Endothelial cell (in vitro differentiated cells): Measurements from ENCODE around the gene DUSP5. TPM values are rescaled to one million over a fixed set of nuclear protein-coding genes. Genes with fewer than 3 reads are reported as not detected.

Experiments used
- DNase-seq: peaks from one replicate; pipeline ENCODE4 v3.0.0; 2021; ENCODE audit warnings: low spot score
- H3K27ac Mint-ChIP-seq: one replicate; pipeline ENCODE4 v1.8.0; 2021; ENCODE audit warnings: mixed read lengths, inconsistent platforms; ENCODE audit not compliant: unreplicated experiment
- H3K27me3 Mint-ChIP-seq: one replicate; pipeline ENCODE4 v1.8.0; 2021; ENCODE audit warnings: mild to moderate bottlenecking, moderate library complexity, mixed read lengths, inconsistent platforms; ENCODE audit not compliant: unreplicated experiment
- H3K36me3 Mint-ChIP-seq: one replicate; pipeline ENCODE4 v1.8.0; 2021; ENCODE audit warnings: mild to moderate bottlenecking, low read depth, mixed read lengths, inconsistent platforms; ENCODE audit not compliant: unreplicated experiment
- H3K4me1 Mint-ChIP-seq: one replicate; pipeline ENCODE4 v1.8.0; 2021; ENCODE audit warnings: mild to moderate bottlenecking, mixed read lengths, inconsistent platforms; ENCODE audit not compliant: unreplicated experiment
- H3K4me3 Mint-ChIP-seq: one replicate; pipeline ENCODE4 v1.8.0; 2021; ENCODE audit warnings: mild to moderate bottlenecking, mixed read lengths, inconsistent platforms; ENCODE audit not compliant: unreplicated experiment
- H3K9me3 Mint-ChIP-seq: one replicate; pipeline ENCODE4 v1.8.0; 2021; ENCODE audit warnings: mixed read lengths, inconsistent platforms; ENCODE audit not compliant: unreplicated experiment
- total RNA-seq: library from RNA; stranded (reverse); fragmentation: NEBNext Ultra II Directional; extraction: Animal tissue kit (Norgen Biotek cat#: 25700); gene quantifications from one replicate; pipeline ENCODE4 v1.2.1, GENCODE V29; 2021; ENCODE audit not compliant: unreplicated experiment
- TF ChIP-seq, protein P1 (sequence below): fragments of 200-600 bp; sonication (generic); IDR thresholded peaks from one replicate; pipeline ENCODE4 v1.5.0; 2021; ENCODE audit warnings: antibody characterized with exemption; ENCODE audit not compliant: unreplicated experiment

The DUSP5 gene
- total RNA-seq, 1 donor from 2014 or later = 46.0 TPM

DNA sequence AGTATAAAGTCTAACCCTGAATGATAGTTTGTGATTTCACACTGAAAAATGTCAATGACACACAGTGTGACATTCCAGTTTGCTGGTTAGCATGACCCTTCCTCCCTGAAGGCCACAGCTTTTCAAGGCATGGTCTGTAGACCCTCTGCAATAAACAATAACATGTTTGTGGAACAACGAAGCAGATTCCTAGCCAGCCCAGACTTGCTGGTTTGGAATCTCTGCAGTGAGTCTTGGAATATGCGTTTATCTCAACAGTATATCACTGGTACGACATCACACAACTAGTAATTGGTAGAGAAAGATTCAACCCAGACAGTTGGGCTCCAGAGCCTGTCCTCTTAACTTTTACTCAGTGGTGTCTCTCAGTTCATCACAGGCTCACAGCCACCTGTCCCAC is 23.7 kb upstream of the DUSP5 start:
- H3K9me3 Mint-ChIP-seq = no peaks in the 10 kb centered on the region
- H3K4me1 Mint-ChIP-seq = no peaks in the 10 kb centered on the region
- no peak overlapping the region for H3K27ac Mint-ChIP-seq
- H3K36me3 Mint-ChIP-seq = no peaks in the 10 kb centered on the region
- H3K27me3 Mint-ChIP-seq = peaks cover 6% of the 10 kb centered on the region
- no peak overlapping the region for H3K4me3 Mint-ChIP-seq
- no peak for DNase-seq
- TF ChIP-seq, protein P1, sequence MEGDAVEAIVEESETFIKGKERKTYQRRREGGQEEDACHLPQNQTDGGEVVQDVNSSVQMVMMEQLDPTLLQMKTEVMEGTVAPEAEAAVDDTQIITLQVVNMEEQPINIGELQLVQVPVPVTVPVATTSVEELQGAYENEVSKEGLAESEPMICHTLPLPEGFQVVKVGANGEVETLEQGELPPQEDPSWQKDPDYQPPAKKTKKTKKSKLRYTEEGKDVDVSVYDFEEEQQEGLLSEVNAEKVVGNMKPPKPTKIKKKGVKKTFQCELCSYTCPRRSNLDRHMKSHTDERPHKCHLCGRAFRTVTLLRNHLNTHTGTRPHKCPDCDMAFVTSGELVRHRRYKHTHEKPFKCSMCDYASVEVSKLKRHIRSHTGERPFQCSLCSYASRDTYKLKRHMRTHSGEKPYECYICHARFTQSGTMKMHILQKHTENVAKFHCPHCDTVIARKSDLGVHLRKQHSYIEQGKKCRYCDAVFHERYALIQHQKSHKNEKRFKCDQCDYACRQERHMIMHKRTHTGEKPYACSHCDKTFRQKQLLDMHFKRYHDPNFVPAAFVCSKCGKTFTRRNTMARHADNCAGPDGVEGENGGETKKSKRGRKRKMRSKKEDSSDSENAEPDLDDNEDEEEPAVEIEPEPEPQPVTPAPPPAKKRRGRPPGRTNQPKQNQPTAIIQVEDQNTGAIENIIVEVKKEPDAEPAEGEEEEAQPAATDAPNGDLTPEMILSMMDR = no peak

DNA sequence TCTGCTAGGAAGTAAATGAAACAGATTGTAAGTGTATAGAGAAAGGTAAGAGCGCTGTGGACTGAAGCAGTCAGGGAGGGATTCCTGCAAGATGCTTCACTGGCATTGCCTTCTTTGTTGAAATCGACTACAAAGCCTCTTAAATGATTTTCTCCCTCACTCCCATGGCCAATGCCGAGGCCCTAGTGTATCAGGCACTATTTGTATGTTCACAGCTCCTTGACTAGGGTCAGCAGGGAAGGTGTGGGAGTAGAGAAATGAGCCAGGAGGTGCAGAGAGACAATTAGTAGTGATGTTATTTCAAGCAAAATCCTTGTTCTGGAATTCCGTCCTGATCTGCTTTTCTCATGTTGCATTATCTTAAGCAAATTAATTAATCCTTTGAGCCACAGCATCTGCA is 22.9 kb upstream of the DUSP5 start:
- no peak overlapping the region for H3K4me3 Mint-ChIP-seq
- no peaks in the 10 kb centered on the region for H3K36me3 Mint-ChIP-seq
- TF ChIP-seq, protein P1 = no peak
- no peak overlapping the region for H3K27ac Mint-ChIP-seq
- H3K27me3 Mint-ChIP-seq = peaks cover 6% of the 10 kb centered on the region
- H3K9me3 Mint-ChIP-seq = no peaks in the 10 kb centered on the region
- no peak for DNase-seq
- no peaks in the 10 kb centered on the region for H3K4me1 Mint-ChIP-seq

DNA sequence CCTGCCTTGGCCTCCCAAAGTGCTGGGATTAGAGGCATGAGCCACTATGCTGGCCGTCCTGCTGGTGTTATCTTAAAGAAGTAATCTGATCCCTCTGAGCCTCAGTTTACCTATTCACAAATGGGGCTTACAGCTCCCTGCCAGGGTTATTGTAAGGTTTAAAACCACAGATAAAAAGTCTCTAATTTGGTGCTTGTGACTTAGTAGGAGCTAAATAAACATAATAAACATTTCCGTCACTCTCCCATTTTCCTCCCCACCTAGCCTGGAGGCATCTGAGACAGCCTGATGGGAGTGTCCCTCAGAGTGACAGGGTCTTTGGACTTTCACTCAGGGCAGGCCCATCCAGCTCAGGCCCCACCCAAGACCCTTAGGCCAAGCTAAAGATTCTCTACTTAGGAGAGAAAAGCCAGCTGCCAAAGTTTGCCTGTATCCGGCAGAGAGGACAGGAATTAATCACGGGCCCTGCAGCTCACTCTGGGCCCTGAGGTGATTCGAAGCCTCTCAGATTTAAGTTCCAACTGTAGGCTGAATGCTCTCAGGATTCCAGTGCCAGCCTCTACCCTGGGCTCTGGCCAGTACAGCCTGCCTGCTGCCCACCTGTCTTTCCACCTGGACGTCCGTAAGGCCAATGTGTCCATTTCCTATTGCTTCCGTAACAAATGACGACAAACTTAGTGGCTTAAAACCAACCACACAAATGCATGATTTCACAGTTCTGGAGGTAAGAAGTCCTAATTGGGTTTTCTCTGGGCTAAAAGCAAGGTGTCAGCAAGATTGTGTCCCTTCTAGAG is 21.8 kb upstream of the DUSP5 start:
- Mint-ChIP-seq H3K36me3 (no peaks in the 10 kb centered on the region), H3K9me3 (no peaks in the 10 kb centered on the region), H3K4me3 (no peak overlapping the region), H3K27ac (no peak overlapping the region), H3K27me3 (peaks cover 6% of the 10 kb centered on the region), H3K4me1 (no peaks in the 10 kb centered on the region)
- DNase-seq = no peak
- TF ChIP-seq, protein P1 = no peak

DNA sequence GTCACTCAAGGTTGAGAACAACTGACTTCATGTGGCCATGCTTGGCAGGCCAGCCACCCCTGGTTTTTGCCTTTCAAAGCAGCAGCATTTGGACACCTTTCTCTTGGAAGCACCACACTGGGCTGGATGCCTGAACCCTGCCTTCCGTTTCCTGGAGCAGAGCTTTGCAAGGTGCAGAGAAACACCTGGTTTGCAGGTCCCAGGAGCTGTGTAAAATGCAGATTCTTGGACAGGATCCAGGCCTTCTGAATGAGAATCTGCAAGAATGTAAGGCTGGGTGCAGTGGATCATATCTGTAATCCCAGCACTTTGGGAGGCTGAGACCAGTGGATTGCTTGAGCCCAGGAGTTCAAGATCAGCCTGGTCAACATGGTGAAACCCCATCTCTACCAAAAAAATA is 18.0 kb upstream of the DUSP5 start:
- H3K36me3 Mint-ChIP-seq = no peaks in the 10 kb centered on the region
- no peak overlapping the region for H3K27ac Mint-ChIP-seq
- H3K4me3 Mint-ChIP-seq = no peak overlapping the region
- no peak for DNase-seq
- peaks cover 10% of the 10 kb centered on the region for H3K4me1 Mint-ChIP-seq
- H3K9me3 Mint-ChIP-seq = peaks cover 5% of the 10 kb centered on the region
- H3K27me3 Mint-ChIP-seq = peaks cover 8% of the 10 kb centered on the region
- TF ChIP-seq, protein P1 = no peak

DNA sequence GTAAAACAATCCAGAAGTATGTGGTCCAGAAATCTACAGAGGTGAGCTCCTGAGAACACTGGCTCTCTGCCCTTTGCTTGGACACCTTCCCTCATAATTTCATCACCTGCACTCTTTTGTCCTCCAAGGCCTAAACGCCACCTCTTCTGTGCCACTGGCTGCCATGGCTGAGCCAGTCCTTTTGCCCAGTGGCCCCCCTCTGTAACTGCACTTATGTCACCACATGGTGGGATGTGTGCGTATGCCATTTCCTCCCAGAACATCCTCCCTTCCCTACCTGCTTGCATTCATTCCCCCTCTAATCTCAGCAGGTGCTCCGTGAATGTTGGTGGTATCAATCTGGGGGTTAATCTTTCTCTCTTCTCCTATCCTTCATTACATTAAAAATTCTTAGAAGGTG is 17.3 kb upstream of the DUSP5 start:
- Mint-ChIP-seq H3K9me3 (peaks cover 5% of the 10 kb centered on the region), H3K27ac (no peak overlapping the region), H3K27me3 (peaks cover 8% of the 10 kb centered on the region), H3K4me1 (peaks cover 10% of the 10 kb centered on the region), H3K4me3 (no peak overlapping the region), H3K36me3 (no peaks in the 10 kb centered on the region)
- no peak for DNase-seq
- TF ChIP-seq, protein P1 = no peak
